ENCODE results near the gene ARHGAP44. TPM values are rescaled to one million over a fixed set of nuclear protein-coding genes. Genes with fewer than 3 reads are reported as not detected.

The ARHGAP44 gene
- total RNA-seq, 4 donors from 2014 or later: 3.5 to 7.8 (median 5.8) TPM

Small RNA genes lying within 50 kb of the gene (small RNA-seq; reads per million reads assigned to genes)
- 0 reads per million in 3 donors for gene MIR1269B

Other genes starting within 250 kb of the ARHGAP44 start
- gene MYOCD, start 123.6 kb upstream of the ARHGAP44 start, total RNA-seq: 100 to 1,000 TPM in 3 of 4 donors, 10 to 100 TPM in 1; 96.2 to 211 (median 124) TPM
- 10 to 100 TPM; 55.5 to 94.7 (median 90.1) TPM for gene ELAC2, start 228.5 kb downstream of the ARHGAP44 start, total RNA-seq

Measured in esophagus muscularis mucosa (tissue), 4 donors.